ENCODE results near the gene SPP2.

Gene SPP2

DNA sequence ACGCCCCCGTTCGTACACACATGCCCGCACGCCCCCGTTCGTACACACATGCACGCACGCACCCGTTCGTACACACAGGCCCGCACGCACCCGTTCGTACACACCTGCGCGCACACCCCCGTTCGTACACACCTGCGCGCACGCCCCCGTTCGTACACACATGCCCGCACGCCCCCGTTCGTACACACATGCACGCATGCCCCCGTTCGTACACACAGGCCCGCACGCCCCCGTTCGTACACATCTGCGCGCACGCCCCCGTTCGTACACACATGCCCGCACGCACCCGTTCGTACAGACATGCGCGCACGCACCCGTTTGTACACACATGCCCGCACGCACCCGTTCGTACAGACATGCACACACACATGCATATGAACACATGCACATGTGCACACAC is 45.7 kb downstream of the SPP2 start:
- DNase-seq = no peak

DNA sequence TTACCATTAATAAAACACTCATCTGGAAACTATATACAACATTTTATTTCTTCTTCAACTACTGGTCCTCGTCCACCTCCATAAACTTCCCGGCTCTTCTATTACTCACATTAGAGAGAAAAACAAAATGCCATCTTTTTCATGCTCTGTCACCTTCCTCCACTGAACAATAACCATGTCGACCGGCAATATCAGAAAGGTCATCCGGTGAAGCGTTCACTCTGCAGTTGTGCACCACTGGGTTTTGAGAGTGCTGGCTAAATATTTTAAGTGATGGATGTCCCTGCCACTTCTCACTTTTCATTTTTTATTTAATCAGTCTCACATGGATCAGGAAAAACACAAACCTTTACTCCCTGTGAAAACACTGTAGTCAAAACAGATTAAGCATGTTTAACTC is 48.2 kb downstream of the SPP2 start:
- DNase-seq = no peak

DNA sequence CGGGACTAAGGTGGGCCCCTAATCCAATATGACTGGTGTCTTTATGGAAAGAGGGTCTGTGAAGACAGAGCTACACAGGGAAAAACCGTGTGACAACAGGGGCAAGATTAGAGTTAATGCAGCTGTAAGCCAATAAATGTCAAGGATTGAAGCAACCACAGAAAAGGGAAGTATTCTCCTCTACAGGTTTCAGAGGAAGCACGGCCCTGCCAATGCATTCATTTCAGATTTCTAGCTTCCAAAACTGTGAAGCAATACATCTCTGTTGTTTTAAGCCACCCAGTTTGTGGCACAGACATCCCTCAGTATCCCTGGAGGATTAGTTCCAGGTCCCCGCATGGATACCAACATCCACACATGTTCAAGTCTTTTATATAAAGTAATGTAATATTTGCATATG is 48.8 kb downstream of the SPP2 start:
- no peak for DNase-seq

DNA sequence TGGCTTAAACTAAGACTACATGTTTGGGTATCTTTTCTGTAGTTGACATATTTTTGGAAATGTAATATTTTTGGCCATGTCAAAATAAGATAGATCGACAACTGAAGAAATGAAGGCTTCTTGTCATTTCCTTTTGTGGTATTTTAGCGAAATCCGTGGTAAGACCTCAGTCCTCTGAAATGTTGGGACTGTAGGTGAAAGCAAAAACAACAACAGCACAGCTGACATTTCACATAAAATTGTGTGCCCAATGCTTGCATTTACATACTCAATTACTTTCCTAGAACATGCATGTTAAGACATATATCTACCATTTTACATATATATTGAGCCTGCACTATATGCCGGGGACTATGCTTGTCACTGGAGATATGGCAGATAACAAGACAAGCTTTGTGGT is 50.2 kb downstream of the SPP2 start:
- DNase-seq = no peak

DNA sequence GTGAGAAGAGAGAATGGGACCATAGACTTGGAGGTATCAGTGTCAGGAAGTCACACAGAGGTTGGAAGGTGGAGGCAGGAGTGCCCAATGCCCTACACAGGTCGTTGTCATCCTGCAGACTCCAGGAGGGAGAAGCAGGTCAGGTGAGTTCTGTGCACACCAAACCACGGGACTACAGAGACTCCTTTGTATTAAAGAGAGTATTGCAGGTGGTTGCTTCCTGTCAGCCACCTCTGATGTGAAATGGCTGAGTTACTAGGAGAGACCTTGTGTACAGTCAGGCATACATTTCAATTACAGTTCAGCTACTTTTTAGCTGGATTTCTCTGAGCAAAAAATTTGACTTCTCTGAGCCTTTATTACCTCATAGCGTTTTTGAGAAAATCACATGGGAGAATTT is 51.6 kb downstream of the SPP2 start:
- no peak for DNase-seq

DNA sequence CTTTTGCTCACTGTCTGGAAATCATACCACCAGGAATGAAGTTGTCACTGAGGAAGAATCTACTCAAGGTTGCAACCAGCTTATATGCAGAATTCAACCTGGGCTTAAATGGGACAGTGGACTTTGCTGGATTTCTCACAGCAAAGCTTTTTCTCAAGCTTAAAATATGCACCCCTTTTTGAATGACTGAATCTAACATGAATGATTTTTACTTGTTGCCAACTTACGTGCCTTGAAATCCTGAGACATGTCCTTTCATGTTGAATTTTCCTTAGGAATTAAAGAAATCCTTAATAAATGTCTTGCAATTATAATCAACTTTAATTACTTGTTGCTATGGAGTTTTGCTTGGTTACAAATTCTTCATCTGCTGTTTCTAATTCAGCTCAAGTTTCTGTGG is 57.4 kb downstream of the SPP2 start:
- DNase-seq = no peak

DNA sequence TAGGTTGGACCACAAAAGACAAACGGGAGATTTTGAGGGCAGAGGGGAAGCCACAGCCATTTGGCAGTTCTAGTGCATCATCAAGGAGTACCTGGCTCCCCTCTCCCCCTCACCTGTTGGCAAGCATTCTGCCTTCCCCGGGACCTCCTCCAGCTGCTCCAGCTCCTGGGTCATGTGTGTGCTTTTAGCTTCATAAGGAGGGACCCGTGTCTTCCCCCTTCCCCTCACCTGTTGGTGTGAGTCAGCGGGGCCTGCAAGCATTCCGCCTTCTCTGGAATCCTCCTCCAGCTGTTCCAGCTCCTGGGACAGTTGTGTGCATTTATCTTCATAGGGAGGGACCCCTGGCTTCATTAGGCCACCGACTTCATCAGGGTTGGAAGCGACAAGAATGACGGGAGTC is 58.8 kb downstream of the SPP2 start:
- no peak for DNase-seq

DNA sequence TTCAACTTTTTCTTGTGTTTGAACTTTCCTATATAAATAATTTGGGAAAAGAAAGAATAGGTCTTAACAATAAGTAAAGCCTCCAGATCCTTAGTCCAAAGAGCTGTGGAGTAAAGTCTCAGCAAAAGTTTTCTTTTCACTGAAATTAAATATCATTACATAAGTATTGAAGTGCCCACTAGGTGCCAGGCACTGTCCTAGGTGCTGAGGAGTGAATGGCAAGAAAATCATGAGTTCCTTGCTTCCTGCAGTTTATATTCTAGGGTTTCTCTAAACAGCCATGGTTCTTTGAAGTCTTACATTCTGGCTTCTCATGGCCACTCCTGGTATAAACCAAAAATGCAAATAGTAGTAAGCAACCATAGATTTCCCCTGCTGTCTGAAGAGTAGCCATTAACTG is 59.7 kb downstream of the SPP2 start:
- no peak for DNase-seq

DNA sequence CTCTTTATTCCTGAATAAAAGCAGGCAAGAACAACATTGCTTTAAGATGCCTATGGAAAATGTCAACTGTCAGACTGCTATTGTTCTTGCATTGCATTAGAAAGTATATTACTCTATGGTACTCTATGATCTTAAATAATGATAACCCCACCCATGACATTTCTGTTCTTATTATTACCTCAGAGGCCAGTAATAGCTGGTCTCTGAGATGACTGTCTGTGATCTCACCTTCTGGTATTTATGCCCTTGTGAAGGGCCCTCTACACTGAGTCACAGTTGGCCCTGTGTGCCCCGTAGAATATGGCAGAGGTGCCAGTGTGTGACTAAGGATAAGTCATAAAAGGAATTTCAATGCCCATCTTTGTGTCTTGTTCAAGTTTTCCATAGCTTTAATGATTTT is 61.0 kb downstream of the SPP2 start:
- DNase-seq = no peak

DNA sequence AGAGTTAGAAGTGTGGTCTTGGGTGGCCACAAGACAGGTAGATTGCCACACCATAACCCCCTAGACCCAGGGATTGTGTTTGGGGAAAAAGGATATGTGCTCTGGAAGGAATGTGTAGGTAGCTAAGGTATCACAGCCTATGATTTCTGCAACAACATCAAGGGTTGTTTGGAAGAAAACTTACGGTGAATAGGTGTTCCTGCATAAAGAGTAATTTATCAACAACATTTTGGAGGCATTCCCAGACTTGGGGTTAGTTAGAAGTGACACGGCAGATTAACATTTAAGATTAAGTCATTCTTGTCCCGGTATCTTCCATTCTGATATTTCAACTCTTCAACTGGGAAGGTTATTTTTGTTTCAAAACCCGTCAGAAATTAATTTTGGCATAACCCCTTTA is 65.5 kb downstream of the SPP2 start:
- no peak for DNase-seq

DNA sequence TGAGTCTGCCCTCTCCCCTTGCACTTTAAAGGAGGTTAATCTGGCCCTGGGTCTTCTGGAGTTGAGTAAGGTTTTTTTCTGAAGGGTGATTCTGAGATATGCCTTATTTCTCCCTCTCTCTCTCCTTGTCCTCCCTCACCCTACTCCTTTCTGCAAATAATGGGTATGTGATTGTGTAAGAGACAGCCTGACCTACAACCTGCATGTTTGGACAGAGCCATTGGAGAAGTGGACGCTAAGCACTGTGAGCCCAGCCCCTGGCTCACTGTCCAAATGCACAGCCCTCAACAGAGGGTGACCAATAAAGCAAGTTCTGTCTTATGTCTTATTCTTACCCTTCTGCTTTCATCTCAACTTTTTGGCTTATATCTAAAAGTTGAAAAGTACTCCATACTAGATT is 71.5 kb downstream of the SPP2 start:
- DNase-seq = no peak

DNA sequence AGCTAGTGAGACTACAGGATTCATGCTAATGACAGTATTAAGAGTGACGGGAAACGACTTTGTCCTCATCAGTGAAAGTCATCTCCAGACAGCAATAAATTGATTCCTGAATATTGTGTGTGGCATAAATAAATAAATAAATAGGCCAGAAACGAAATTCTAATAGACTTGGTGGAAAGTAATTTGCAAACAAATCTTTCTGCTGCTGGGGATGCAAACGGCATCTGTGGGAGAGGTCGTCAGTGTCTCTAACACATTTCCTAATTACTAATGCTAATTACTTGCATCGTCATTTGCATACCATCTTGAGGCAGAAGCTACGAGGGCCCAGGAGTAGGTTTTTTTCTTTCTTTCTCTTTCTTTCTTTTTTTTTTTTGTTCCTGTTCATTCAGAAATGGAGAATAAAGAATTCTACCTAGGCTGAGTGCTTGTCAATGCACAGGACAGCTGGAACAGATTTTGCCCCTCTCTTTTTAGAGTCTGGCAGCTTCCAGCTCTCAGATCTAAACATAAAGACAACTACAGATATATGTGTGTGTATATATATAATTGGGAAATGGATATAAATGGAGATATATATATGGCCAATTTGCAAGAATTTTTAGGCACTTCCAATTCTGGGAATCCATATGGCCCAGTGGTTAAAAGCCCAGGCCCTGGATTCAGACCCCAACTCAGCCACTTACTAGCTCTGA is 75.1 kb downstream of the SPP2 start:
- DNase-seq = no peak

DNA sequence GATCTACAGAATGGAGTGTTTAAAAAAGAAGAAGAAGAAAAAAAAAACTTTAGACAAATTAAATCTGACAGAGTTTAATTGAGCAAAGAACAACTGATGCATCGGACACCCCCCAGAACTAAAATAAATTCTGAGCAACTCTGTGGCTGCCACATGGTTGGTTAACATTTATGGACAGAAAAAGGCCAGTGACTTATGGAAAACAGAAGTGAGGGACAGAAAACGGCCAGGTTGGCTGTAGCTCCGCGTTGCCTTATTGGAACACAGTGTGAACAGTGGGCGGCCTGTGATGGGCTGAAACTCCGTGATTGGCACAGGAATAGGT is 75.6 kb downstream of the SPP2 start:
- DNase-seq = no peak
